GM10266 (cell line): ENCODE results near the gene MLXIPL.

ENCODE experiments used
- DNase-seq: peaks from one replicate; pipeline ENCODE4 v3.0.0; 2012; ENCODE audit errors: extremely low spot score
- TF ChIP-seq, protein P1 (sequence below): IDR thresholded peaks from 2 replicates; pipeline ENCODE4 v1.5.1; 2012; ENCODE audit warnings: mild to moderate bottlenecking, low read depth; ENCODE audit not compliant: control insufficient read depth, insufficient read depth; ENCODE audit errors: missing control alignments

MLXIPL gene

DNA sequence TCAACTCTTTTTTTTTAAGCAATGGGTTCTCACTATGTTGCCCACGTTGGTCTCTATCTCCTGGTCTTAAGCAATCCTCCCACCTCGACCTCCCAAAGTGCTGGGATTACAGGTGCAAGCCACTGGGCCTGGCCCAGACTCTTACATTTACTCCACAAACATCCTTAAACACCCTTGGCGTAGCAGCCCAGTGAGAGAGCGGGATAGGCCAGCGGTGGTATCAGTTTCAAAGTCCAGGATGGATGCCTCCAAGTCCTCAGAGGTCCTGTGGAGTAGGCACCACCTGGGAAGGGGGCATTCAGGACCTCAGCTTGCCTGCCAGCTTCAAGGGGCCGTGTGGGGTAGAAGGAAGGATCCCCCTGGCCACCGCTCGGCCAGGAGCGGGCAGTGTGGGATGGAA is 25.3 kb upstream of the MLXIPL start:
- no peak for DNase-seq

DNA sequence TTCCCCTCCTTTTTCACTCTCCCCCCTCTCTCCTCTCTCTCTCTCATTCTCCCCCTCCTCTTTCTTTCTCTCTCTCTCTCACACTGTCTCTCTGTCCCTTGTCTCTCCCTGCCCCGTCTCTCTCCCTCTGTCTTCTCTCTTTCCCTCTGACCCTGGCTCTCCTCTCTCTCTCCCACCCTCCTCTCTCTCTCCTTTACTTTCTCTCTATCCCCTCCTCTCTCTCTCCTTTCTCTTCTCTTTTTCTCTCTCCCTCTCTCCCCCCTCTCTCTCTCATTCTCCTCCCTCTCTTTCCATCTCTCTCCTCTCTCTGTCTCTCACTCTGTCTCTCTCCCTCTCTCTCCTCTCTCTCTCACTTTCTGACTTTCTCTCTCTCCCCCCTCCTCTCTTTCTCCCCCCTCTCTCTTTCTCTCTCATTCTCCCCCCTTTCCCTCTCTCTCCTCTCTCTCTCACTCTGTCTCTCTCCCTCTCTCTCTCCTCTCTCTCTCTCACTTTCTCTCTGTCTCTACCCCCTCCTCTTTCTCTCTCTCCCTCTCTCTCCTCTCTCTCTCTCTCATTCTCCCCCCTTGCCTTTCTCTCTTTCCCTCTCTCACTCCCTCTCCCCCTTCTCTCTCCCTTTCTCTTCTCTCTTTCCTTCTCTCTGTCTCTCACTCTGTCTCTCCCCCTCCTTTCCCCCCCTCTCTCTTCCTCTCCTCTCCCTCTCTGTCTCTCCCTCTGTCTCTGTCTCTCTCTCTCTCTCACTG is 24.4 kb upstream of the MLXIPL start:
- TF ChIP-seq, protein P1, sequence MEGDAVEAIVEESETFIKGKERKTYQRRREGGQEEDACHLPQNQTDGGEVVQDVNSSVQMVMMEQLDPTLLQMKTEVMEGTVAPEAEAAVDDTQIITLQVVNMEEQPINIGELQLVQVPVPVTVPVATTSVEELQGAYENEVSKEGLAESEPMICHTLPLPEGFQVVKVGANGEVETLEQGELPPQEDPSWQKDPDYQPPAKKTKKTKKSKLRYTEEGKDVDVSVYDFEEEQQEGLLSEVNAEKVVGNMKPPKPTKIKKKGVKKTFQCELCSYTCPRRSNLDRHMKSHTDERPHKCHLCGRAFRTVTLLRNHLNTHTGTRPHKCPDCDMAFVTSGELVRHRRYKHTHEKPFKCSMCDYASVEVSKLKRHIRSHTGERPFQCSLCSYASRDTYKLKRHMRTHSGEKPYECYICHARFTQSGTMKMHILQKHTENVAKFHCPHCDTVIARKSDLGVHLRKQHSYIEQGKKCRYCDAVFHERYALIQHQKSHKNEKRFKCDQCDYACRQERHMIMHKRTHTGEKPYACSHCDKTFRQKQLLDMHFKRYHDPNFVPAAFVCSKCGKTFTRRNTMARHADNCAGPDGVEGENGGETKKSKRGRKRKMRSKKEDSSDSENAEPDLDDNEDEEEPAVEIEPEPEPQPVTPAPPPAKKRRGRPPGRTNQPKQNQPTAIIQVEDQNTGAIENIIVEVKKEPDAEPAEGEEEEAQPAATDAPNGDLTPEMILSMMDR = no peak
- DNase-seq = no peak

More for the DNA sequence above, 25.3 kb upstream of the MLXIPL start:
- TF ChIP-seq, protein P1 = no peak

DNA sequence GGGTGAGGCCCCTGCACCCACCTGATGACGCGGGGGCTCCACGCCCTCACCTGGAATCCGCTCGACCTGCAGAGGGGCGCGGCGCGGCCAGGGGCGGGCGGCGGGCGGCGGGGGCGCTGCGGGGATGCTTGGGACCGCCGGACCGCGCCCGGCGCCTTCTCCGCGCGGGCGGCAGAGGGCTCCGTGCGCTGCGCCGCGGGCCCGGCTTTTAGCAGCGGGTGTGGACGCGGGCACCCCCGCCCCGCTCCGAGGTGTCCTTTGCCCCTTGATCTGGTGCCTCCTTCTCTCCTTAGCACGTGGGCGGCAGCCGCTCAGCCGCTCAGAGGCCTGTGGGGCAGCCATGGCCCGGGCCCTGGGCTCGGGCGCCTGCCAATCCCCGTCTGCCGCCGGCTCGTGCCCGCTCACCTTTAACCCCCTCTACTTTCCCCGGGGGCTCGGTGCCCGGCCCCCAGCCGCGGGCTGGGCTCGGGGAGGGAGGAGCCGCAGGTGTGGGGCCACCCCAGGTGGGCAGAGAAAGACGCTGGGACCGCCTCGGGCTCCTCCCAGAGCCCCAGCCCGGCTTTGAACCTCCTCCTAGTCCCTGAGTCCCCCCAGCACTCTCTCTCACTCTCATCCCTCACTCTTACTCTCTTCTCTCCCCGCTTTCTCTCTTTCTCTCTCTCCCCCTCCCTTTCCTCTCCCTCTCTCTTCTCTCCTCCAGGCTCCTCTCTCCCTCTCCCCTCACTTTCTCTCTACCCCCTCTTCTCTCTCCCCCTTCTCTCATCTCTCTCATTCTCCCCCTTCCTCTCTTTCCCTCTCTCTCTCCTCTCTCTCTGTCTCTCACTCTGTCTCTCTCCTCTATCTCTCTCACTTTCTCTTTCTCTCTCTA is 23.6 kb upstream of the MLXIPL start:
- TF ChIP-seq, protein P1 = no peak
- DNase-seq = peak; percentile 53

DNA sequence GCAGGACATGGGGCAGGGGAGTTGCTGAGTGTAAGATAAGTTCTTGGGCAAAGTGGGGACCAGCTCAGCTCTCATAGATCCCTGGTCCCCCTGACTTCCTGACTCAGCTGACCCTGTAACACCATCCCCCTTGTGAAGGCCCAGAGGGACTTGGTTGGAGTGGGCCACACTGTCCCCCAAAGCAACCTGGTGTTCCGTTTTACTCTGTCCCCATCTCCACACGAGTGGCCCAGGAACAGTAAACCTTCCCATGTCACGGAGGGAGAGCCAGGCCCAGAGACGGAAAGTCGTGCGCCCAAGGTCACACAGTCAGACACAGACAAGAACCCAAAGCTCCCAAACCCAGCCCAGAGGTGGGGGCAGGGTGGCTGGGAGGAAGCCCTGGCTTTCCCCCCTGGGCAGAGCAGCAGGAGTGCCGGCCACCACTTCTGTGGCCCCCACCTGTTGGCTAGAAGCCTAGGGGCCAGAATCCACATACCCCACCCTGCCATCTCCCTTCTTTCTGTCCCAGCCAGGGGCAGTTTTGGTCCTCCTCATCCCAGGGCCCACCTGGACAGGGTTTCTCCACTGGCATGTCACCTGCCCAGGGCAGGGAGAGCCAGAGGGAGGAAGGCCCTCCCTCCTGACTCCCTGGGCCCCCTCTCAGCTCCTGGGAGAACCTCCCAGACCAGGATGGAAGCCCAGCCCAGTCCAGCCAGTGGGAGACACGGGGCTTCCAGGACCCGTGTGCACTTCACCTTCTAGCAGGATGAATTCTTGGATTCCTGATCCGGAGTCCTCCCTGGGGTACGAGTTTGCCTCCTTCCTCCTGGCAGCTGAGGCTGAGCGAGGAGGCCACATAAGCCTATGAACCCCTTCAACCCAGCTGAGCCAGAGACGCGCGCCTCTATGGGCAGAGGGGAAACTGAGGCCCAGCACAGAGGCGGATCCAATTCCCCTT is 22.7 kb upstream of the MLXIPL start:
- DNase-seq = no peak
- TF ChIP-seq, protein P1 = no peak

DNA sequence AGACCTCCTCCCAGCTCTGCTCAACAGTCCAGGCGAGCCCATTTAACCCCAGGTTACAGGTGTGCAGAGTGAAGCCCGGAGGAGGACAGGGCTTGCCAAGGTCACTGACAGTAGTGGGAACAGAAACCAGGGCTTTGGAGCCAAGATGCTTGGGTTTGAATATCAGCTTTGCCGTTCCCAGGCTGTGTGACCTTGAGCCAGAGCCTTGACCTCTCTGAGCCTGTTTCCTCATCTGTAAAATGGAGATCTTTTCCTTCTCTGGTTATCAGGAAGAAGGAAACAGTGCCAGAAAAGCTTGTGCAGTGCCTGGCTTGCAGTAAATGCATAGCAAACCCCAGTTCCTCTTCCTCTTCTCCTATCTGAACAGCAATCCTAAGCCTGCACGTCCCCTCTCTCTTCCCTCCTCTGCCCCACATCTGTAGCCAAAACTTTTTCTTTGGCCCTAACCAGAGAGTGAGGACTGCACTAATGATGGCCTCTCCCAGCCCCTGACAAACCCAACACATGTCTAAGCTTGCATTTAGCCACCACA is 21.4 kb upstream of the MLXIPL start:
- TF ChIP-seq, protein P1 = no peak

DNA sequence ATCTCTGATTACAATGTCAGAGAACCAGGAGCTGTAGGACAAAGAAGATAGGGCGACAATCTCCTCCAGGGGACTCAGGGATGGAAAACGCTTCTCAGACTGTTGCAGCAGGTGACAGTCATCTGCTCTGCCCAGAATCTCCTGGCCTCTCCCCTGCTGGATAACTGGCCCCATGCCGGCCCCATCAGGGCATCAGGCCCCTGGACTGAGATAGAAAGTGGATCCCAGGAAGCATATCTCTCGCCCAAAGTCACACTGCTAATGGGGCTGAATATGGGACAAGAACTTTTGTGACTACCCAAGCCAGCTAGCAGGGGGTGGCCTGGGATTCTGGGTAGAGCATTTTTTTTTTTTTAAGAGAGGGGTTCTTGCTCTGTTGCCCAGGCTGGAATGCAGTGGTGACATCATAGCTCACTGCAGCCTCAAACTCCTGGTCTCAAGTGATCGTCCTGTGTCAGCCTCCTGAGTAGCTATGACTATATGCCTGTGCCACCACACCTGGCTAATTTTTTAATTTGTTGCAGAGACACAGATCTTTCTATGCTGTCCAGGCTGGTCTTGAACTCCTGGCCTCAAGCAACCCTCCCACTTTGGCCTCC is 20.5 kb upstream of the MLXIPL start:
- TF ChIP-seq, protein P1 = no peak
- no peak for DNase-seq

More for the DNA sequence above, 21.4 kb upstream of the MLXIPL start:
- no peak for DNase-seq
